AG09319 (cell line): ENCODE results near the gene SAMD11.
"Not testable (repeated sequence)": the region's sequence is repeated elsewhere in the genome, so short reads cannot be mapped to it uniquely, and the experiment has no call there.

Source experiments
- DNase-seq: peaks from one replicate; pipeline ENCODE4 v3.0.0-alpha.2; 2010; ENCODE audit warnings: low read depth; ENCODE audit errors: extremely low read depth
- TF ChIP-seq, protein P1 (sequence below): IDR thresholded peaks from 2 replicates; pipeline ENCODE4 v1.5.1; 2011; ENCODE audit warnings: low read depth, mild to moderate bottlenecking, inconsistent platforms, low read length, moderate library complexity

Gene SAMD11

DNA sequence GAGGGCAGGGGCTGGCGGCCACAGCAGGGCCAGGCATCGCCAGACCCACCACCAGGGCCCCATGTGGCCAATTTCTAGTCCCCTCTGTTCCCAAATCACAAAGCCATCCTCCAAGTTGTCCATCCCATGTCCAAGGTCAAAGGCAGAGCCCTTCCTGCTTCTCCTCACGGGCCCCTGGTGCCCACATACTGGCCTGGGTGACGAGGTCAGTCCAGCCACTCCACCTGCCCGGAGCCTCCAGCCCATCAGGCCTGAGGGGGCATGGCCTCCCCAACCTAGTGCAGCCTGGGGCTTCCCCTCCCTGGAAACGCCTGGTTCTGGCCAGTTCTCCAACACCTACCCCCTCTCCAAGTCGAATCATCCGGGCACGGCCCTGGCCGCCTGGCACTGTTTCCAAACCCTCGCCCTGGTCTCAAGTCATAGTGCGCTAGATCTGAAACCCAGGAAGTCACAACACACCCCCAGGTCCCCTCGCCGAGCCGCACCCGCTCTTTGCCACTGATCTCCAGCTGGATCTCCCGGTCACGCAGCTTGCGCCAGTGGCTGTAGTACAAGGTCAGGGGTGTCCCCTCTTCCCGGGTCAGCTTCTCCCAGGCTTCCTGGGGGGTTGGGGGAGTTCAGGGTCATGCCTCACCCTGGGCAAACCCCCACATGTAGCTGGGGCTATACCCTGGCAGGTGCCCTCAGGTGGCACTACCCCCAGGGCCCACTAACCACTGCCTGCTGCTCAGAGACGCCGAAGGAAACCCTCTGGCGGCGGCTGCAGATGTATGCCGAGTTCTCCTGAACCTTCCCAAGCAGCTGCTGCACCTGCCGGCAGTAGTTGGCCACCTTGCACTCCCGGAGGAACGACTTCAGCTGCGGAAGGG lies 22.2 kb downstream of the SAMD11 start:
- TF ChIP-seq, protein P1, sequence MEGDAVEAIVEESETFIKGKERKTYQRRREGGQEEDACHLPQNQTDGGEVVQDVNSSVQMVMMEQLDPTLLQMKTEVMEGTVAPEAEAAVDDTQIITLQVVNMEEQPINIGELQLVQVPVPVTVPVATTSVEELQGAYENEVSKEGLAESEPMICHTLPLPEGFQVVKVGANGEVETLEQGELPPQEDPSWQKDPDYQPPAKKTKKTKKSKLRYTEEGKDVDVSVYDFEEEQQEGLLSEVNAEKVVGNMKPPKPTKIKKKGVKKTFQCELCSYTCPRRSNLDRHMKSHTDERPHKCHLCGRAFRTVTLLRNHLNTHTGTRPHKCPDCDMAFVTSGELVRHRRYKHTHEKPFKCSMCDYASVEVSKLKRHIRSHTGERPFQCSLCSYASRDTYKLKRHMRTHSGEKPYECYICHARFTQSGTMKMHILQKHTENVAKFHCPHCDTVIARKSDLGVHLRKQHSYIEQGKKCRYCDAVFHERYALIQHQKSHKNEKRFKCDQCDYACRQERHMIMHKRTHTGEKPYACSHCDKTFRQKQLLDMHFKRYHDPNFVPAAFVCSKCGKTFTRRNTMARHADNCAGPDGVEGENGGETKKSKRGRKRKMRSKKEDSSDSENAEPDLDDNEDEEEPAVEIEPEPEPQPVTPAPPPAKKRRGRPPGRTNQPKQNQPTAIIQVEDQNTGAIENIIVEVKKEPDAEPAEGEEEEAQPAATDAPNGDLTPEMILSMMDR, result no peak
- no peak for DNase-seq

DNA sequence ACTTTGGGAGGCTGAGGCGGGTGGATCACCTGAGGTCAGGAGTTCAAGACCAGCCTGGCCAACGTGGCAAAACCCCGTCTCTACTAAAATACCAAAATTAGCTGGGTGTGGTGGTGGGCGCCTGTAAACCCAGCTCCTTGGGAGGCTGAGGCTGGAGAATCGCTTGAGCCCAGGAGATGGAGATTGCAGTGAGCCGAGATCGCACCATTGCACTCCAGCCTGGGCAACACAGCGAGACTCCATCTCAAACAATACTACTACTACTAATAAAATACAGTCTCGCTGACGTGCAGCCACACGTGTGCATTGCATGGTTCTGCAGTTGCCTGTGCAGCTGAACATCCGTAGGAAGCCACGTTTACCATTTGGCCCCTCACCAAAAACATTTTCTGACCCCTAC lies 23.1 kb downstream of the SAMD11 start:
- DNase-seq, result not testable (repeated sequence)

DNA sequence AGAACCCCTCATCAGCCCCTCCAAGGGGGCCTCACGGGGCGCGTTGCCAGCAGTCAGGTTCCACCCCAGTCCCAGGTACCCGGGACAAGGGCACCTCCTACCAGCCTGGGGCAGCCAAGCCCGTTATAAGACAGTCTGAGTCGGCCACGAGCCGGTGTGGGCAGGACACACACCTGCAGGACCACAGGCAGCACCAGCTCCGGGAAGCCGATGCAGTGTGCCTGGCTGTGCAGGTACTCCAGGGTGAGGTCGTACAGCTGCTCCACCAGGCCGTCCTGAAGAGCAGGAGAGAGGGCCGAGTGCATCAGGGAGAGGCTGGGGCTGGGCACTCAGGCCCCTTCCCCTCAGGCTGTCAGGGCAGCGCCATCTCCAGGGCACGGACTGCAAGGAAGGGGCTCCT lies 24.2 kb downstream of the SAMD11 start:
- TF ChIP-seq, protein P1, result no peak
- DNase-seq, result no peak

DNA sequence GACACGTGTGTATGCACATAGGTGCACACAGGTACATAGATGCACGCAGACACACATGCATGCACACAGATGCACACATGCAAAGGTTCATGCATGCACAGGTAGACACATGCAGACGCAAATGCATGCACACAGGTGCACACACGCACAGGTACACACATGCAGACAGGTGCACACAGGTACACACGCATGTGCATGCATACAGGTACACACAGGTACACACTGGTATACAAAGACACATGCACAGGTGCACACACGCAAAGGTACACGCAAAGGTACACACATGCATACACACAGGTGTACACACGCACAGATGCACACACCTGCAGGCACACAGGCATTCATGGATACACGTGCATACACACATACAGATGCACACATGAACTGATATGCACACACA lies 26.5 kb downstream of the SAMD11 start:
- TF ChIP-seq, protein P1, result no peak
- DNase-seq, result no peak

DNA sequence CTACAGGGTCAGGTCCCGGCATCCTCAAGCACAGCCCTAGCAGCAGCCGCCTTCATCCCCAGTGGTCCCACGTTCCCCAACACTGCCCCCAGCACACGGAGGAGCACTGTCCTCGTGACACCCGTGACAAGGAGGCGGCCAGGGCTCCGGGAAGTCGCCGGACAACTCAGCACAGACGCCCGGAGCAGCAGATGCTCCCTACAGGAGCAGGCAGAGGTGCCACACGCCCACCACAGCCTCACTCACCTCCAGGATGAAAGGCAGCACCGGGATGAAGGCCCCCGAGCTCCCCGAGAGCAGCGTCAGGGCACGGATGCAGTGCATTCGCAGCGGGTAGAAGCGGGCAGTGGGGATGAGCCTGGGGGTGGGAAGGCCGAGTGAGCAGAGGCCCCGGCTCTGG lies 27.2 kb downstream of the SAMD11 start:
- DNase-seq, result no peak
- TF ChIP-seq, protein P1, result no peak

DNA sequence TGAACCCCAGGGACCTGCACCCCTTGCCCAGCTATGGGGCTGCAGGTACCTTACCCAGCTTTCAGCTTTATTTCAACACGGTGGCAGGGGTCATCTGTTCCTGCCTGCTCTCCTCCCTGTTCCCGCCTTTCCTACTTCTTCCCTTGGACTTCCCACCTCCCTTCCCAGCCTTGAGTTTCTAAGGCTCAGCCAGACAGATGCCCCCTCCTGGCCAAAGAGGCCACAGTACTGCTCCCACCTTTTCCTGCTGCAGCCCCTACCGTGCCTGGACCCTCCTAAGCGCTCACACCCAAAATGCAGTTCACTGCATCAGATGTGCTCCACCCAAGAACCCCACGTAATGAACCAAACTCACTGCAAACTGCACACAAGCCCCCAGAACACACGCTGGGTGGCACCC lies 27.6 kb downstream of the SAMD11 start:
- DNase-seq, result no peak
- TF ChIP-seq, protein P1, result peak; percentile 33

DNA sequence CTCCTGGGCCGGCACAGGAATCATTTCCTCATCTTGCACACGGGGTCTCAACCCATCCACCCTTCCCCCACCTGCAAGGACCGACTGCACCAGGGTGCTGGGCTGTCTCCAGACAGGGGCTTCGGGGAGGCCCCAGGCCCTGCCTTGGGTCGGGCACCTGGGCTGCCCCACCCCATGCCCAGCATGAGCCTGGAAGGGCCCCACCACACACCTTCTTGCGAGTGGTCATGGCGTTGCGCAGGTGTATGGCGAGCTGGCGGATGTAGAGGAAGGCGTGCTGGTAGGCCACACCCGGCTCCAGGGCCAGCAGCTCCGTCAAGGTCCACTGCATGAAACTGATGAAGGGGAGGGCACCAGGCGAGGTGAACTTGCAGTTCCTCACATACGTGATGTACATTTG lies 28.5 kb downstream of the SAMD11 start:
- DNase-seq, result no peak
- TF ChIP-seq, protein P1, result no peak

DNA sequence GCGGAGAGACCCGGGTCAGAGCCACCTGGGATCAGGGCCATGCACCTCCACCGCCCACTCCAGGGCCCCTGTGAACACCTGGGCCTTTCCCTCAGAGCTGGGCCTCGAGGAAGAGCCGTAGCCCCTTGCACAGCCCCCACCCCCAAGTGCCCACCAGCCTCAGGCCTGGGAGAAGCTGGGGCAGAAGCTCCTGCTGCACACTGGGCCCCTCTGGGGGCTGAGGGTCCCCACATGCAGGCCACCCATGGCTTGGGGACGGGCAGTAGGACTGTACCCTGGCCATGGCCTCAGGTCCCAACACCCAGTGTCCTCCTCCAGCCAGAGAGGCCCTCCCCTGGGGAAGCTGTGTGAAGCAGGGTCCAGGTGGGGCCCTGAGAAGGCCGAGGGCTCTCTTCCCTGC lies 28.9 kb downstream of the SAMD11 start:
- DNase-seq, result no peak
- TF ChIP-seq, protein P1, result no peak
